ENCODE results near the gene GID8. TPM values are rescaled to one million over a fixed set of nuclear protein-coding genes. Genes with fewer than 3 reads are reported as not detected.

Gene GID8
- total and polyA plus RNA-seq, 2 of the 13 experiments (the other 11 are each of a cell fraction or from before 2014, with no cell fraction given): 39.6 to 59.8 TPM

GRCh38 chr20:62969179-62969760, 31.3 kb downstream of the GID8 start (continued):
- TF ChIP-seq, protein P1, sequence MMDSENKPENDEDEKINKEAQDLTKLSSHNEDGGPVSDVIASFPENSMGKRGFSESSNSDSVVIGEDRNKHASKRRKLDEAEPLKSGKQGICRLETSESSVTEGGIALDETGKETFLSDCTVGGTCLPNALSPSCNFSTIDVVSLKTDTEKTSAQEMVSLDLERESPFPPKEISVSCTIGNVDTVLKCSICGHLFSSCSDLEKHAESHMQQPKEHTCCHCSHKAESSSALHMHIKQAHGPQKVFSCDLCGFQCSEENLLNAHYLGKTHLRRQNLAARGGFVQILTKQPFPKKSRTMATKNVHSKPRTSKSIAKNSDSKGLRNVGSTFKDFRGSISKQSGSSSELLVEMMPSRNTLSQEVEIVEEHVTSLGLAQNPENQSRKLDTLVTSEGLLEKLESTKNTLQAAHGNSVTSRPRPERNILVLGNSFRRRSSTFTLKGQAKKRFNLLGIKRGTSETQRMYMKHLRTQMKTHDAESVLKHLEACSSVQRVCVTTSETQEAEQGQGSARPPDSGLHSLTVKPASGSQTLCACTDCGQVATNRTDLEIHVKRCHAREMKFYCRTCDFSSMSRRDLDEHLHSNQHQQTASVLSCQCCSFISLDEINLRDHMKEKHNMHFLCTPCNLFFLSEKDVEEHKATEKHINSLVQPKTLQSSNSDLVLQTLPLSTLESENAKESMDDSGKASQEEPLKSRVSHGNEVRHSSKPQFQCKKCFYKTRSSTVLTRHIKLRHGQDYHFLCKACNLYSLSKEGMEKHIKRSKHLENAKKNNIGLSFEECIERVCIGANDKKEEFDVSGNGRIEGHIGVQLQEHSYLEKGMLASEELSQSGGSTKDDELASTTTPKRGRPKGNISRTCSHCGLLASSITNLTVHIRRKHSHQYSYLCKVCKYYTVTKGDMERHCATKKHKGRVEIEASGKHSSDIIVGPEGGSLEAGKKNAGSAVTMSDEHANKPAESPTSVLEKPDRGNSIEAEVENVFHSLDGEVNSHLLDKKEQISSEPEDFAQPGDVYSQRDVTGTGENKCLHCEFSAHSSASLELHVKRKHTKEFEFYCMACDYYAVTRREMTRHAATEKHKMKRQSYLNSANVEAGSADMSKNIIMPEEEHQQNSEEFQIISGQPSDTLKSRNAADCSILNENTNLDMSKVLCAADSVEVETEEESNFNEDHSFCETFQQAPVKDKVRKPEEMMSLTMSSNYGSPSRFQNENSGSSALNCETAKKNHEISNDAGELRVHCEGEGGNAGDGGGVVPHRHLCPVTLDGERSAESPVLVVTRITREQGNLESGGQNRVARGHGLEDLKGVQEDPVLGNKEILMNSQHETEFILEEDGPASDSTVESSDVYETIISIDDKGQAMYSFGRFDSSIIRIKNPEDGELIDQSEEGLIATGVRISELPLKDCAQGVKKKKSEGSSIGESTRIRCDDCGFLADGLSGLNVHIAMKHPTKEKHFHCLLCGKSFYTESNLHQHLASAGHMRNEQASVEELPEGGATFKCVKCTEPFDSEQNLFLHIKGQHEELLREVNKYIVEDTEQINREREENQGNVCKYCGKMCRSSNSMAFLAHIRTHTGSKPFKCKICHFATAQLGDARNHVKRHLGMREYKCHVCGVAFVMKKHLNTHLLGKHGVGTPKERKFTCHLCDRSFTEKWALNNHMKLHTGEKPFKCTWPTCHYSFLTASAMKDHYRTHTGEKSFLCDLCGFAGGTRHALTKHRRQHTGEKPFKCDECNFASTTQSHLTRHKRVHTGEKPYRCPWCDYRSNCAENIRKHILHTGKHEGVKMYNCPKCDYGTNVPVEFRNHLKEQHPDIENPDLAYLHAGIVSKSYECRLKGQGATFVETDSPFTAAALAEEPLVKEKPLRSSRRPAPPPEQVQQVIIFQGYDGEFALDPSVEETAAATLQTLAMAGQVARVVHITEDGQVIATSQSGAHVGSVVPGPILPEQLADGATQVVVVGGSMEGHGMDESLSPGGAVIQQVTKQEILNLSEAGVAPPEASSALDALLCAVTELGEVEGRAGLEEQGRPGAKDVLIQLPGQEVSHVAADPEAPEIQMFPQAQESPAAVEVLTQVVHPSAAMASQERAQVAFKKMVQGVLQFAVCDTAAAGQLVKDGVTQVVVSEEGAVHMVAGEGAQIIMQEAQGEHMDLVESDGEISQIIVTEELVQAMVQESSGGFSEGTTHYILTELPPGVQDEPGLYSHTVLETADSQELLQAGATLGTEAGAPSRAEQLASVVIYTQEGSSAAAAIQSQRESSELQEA (CRISPR knock-in tag; IDR thresholded peaks at IDR 0.05; ENCODE audit: not compliant biosample characterization): no peak
- TF ChIP-seq NR3C1 (CRISPR knock-in tag; IDR thresholded peaks at IDR 0.05): no peak
- TF ChIP-seq, protein P2, sequence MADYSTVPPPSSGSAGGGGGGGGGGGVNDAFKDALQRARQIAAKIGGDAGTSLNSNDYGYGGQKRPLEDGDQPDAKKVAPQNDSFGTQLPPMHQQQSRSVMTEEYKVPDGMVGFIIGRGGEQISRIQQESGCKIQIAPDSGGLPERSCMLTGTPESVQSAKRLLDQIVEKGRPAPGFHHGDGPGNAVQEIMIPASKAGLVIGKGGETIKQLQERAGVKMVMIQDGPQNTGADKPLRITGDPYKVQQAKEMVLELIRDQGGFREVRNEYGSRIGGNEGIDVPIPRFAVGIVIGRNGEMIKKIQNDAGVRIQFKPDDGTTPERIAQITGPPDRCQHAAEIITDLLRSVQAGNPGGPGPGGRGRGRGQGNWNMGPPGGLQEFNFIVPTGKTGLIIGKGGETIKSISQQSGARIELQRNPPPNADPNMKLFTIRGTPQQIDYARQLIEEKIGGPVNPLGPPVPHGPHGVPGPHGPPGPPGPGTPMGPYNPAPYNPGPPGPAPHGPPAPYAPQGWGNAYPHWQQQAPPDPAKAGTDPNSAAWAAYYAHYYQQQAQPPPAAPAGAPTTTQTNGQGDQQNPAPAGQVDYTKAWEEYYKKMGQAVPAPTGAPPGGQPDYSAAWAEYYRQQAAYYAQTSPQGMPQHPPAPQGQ (CRISPR knock-in tag; IDR thresholded peaks at IDR 0.05; ENCODE audit: borderline replicate concordance): no peak
- TF ChIP-seq ZNF292 (CRISPR knock-in tag; IDR thresholded peaks at IDR 0.05; ENCODE audit: borderline replicate concordance, low read depth): no peak
- TF ChIP-seq, protein P3, sequence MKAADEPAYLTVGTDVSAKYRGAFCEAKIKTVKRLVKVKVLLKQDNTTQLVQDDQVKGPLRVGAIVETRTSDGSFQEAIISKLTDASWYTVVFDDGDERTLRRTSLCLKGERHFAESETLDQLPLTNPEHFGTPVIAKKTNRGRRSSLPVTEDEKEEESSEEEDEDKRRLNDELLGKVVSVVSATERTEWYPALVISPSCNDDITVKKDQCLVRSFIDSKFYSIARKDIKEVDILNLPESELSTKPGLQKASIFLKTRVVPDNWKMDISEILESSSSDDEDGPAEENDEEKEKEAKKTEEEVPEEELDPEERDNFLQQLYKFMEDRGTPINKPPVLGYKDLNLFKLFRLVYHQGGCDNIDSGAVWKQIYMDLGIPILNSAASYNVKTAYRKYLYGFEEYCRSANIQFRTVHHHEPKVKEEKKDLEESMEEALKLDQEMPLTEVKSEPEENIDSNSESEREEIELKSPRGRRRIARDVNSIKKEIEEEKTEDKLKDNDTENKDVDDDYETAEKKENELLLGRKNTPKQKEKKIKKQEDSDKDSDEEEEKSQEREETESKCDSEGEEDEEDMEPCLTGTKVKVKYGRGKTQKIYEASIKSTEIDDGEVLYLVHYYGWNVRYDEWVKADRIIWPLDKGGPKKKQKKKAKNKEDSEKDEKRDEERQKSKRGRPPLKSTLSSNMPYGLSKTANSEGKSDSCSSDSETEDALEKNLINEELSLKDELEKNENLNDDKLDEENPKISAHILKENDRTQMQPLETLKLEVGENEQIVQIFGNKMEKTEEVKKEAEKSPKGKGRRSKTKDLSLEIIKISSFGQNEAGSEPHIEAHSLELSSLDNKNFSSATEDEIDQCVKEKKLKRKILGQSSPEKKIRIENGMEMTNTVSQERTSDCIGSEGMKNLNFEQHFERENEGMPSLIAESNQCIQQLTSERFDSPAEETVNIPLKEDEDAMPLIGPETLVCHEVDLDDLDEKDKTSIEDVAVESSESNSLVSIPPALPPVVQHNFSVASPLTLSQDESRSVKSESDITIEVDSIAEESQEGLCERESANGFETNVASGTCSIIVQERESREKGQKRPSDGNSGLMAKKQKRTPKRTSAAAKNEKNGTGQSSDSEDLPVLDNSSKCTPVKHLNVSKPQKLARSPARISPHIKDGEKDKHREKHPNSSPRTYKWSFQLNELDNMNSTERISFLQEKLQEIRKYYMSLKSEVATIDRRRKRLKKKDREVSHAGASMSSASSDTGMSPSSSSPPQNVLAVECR (CRISPR knock-in tag; IDR thresholded peaks at IDR 0.05; ENCODE audit: borderline replicate concordance): no peak
- no peak for TF ChIP-seq ZNF430 (CRISPR knock-in tag; IDR thresholded peaks at IDR 0.05)
- no peak for TF ChIP-seq POGZ (CRISPR knock-in tag; IDR thresholded peaks at IDR 0.05)
- TF ChIP-seq PRPF4 (IDR thresholded peaks at IDR 0.05; ENCODE audit: low read depth, low read length, poor library complexity, severe bottlenecking): no peak
- TF ChIP-seq KLF6 (CRISPR knock-in tag; IDR thresholded peaks at IDR 0.05): no peak
- no peak; the same call in 1 of the 2 replicates for TF ChIP-seq ZNF326 (CRISPR knock-in tag; IDR thresholded peaks at IDR 0.05; ENCODE audit: borderline replicate concordance)
- TF ChIP-seq MIER2 (CRISPR knock-in tag; IDR thresholded peaks at IDR 0.05): no peak
- no peak for TF ChIP-seq CENPT (CRISPR knock-in tag; IDR thresholded peaks at IDR 0.05; ENCODE audit: low read depth)
- no peak for TF ChIP-seq ZNF451 (CRISPR knock-in tag; IDR thresholded peaks at IDR 0.05)
- TF ChIP-seq ZNF777 (CRISPR knock-in tag; IDR thresholded peaks at IDR 0.05): peak; percentile 24; the same call in 1 of the 2 replicates
- no peak for TF ChIP-seq RFX3 (CRISPR knock-in tag; IDR thresholded peaks at IDR 0.05)
- no peak for TF ChIP-seq ELF4 (CRISPR knock-in tag; IDR thresholded peaks at IDR 0.05; ENCODE audit: borderline replicate concordance)
